Measurements from ENCODE around the gene PTH1R.

- no peak for TF ChIP-seq CTCF (conservative IDR thresholded peaks at IDR 0.05 in 1 of 2, IDR thresholded peaks at IDR 0.05 in 1 of 2; ENCODE audit: extremely low read depth in 1 of 2, insufficient read depth in 1 of 2, low read depth in 1 of 2, low read length in 2 of 2)
- TF ChIP-seq EZH2 (IDR thresholded peaks at IDR 0.05; ENCODE audit: borderline replicate concordance, low read length): no peak
These were observed 4.3 kb downstream of the PTH1R start for GRCh38 chr3:46881596-46882376.

Measured in mammary epithelial cell (primary cell).